ENCODE data around the gene BIN1. TPM values are rescaled to one million over a fixed set of nuclear protein-coding genes. Genes with fewer than 3 reads are reported as not detected.

Gene BIN1
- total RNA-seq, 1 donor, result 43.9 TPM

DNA sequence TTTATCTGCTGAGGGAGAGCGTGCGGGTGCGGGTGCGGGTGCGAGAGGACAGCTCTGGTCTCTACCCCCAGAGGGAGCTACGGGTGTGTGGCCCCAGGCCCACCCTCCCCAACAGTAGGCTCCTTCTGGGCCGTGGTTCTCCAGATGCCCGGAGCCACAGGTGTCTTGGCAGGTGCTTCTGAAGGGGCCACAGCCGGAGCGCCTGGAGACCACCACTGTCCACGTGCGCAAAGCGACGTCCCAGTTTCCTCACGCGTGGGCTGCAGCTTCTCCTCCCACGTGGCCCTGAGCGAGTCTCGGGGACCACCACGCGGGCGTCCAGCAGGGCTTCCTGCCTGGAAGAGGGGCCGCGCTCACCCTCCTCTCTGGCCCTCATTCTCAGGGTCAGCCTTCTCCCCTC, 90.6 kb downstream of the BIN1 start:
- H3K27me3 ChIP-seq (ENCODE audit: insufficient read depth, low read length), result no peaks in the 10 kb centered on the region
- peaks cover 5% of the 10 kb centered on the region for H3K4me1 ChIP-seq (ENCODE audit: insufficient read depth, low read length)
- no peaks in the 10 kb centered on the region for H3K9me3 ChIP-seq (ENCODE audit: low read depth, low read length)
- no peak overlapping the region for H3K4me3 ChIP-seq (ENCODE audit: low read length)

DNA sequence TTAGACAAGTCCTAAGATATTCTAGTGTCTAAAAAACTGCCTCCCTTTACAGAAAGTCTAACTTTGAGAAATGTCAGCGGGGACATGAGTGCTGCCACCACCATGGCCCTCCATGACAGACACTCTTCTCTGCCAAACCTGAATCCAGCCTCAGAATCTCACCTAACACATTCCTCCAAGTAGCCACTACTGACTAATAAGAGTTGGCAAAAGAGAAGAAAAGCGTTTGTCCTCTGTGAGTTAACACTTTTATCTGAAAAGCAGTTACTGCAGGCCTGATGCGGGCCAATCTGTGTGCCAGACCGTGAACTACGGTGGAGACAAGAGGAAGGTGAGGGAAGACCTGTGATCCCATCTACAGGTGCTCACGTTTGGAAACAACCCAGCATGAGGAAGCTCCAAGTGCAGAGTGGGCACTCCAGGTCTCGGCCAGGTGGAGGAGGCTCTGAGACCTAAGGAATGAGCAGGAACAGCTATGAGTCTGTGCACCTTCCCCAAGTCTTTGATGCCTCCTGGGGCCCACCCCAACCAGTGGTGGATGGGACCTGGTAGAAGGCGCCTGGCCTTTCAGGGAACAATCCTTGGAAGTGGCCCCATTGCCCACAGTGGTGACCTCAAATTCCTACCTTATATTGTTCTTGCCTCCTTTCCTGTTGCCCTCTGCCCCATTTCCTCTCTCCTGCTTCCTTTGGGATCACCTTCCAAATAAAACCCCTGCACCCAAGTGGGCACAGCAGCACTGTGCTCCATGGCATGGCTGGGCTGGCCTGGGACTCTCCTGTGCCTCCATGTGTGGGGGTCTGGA, 91.6 kb downstream of the BIN1 start:
- H3K9me3 ChIP-seq (ENCODE audit: low read depth, low read length), result no peaks in the 10 kb centered on the region
- peaks cover 5% of the 10 kb centered on the region for H3K4me1 ChIP-seq (ENCODE audit: insufficient read depth, low read length)
- H3K4me3 ChIP-seq (ENCODE audit: low read length), result no peak overlapping the region
- peaks cover under 1% of the 10 kb centered on the region for H3K27me3 ChIP-seq (ENCODE audit: insufficient read depth, low read length)

DNA sequence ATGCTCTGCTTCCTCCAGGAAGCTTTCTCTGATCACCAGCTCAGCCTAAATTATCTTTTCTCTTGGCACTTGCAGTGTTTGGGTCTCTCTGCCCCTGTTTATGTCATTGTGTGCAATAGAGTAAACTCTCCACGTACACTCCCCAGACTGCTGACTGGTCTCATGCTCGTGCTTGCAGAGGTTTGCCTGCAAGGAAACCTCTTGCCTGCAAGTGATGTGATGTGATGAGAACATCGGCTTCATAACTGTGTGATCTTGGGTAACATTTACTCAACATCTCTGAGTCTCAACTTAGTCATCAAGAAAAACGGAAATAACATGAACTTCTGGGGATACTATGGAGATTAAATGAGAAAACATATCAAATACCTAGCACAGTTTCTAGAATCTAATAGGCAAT, 92.3 kb downstream of the BIN1 start:
- no peaks in the 10 kb centered on the region for H3K9me3 ChIP-seq (ENCODE audit: low read depth, low read length)
- peaks cover 7% of the 10 kb centered on the region for H3K27me3 ChIP-seq (ENCODE audit: insufficient read depth, low read length)
- H3K4me3 ChIP-seq (ENCODE audit: low read length), result no peak overlapping the region
- peaks cover 5% of the 10 kb centered on the region for H3K4me1 ChIP-seq (ENCODE audit: insufficient read depth, low read length)

DNA sequence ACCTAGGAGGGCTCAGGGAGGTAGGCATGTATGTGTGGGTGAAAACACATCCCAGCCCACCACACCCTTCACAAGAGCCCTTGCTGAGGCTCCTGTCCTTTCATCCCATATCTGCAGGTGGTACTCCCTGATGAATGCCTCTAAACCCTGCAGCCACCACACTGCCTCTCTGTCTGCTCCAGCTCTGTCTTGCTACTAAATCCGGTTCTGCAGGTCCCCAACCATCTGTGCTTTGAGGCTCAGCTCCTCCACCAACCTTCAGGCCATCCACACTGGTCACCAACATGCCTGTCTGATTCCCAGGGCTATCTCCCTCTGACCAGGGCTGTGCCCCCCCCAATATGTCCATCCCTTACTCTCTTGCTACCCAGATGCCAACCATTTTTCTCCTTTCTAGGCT, 92.7 kb downstream of the BIN1 start:
- Histone ChIP-seq H3K27me3 (ENCODE audit: insufficient read depth, low read length) (peaks cover 7% of the 10 kb centered on the region), H3K4me3 (ENCODE audit: low read length) (no peak overlapping the region), H3K4me1 (ENCODE audit: insufficient read depth, low read length) (peaks cover 5% of the 10 kb centered on the region), H3K9me3 (ENCODE audit: low read depth, low read length) (no peaks in the 10 kb centered on the region)

DNA sequence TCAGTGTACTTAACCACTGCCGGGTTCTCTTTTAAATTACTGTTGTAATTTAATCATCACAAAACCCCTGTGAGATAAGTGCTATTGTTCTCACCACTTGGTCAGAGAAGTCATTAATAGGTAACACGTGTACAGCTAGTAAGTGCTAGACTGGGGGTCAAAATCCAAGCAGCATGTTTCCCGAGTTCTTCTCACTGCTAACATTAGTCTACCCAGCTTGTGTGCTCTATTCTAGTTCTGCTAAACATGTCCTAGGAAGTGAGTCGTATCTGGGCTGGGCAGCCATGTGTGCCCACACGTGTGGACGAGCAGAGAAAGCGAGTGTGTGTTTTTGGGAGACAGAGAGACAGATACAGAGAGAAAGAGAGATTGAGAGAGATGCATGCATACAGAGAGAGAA, 94.1 kb downstream of the BIN1 start:
- Histone ChIP-seq H3K27me3 (ENCODE audit: insufficient read depth, low read length) (peaks cover 7% of the 10 kb centered on the region), H3K4me1 (ENCODE audit: insufficient read depth, low read length) (peaks cover 5% of the 10 kb centered on the region), H3K4me3 (ENCODE audit: low read length) (no peak overlapping the region), H3K9me3 (ENCODE audit: low read depth, low read length) (no peaks in the 10 kb centered on the region)

DNA sequence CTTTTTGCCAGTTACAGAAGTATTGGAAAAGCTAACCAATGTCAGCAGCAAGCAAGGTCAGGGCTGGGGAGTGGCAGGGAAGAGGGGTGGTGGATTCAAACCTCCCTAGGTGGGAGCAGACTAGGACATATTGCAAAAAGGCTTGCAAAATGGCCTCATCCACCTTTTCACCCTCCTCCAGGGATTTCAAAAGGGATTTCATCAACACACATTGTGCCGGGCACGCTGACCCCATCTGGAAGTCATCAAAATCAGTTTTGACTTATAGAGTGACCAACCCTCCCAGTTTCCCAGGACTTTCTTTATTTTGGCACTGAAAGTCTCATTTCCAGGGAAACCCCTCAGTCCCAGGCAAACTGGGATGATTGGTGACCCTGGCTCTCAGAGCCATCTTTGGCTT, 94.7 kb downstream of the BIN1 start:
- peaks cover 7% of the 10 kb centered on the region for H3K27me3 ChIP-seq (ENCODE audit: insufficient read depth, low read length)
- peaks cover 5% of the 10 kb centered on the region for H3K4me1 ChIP-seq (ENCODE audit: insufficient read depth, low read length)
- H3K4me3 ChIP-seq (ENCODE audit: low read length), result no peak overlapping the region
- no peaks in the 10 kb centered on the region for H3K9me3 ChIP-seq (ENCODE audit: low read depth, low read length)

DNA sequence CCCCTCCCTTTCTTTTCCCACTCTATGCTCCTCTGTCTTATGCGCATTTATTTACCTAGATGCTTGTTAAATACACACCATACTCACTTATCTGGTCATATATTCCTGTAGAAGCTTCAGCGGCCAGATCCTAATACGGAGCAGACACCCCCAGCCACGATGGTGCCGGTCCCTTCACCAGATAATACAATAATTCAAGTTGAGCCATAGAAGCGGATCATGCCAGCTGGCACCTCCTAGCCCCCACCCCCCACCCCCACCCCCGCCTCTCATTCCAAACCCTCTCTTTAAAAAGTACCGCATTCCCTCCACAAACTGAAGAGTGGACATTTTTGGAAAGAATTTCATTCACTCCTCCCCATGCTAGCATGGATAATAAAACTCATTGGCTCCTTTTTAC, 95.2 kb downstream of the BIN1 start:
- no peak overlapping the region for H3K4me3 ChIP-seq (ENCODE audit: low read length)
- peaks cover 7% of the 10 kb centered on the region for H3K27me3 ChIP-seq (ENCODE audit: insufficient read depth, low read length)
- H3K4me1 ChIP-seq (ENCODE audit: insufficient read depth, low read length), result peaks cover 5% of the 10 kb centered on the region
- H3K9me3 ChIP-seq (ENCODE audit: low read depth, low read length), result no peaks in the 10 kb centered on the region

DNA sequence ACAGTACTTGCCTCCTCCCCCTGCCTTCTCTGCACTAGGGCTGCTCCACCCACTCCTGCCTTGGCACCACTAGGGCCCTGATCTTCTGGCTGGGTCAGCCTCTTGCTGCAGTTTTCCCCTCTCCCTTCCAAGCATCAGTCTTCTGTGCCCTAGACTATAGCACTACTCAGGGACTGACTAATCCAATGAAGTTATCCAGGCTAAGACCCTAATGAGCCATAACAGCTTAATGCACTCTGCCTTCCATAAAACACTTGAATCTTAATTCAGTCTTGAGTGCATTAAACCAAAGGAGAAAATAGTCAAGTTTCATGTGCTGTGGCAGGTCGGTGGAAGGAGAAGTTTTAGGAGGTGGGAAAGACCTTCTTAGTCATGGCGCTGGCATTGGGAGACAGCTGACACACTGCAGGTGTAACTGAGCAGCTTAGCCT, 95.7 kb downstream of the BIN1 start:
- H3K4me1 ChIP-seq (ENCODE audit: insufficient read depth, low read length), result peaks cover 5% of the 10 kb centered on the region
- H3K9me3 ChIP-seq (ENCODE audit: low read depth, low read length), result no peaks in the 10 kb centered on the region
- H3K4me3 ChIP-seq (ENCODE audit: low read length), result no peak overlapping the region
- peaks cover 7% of the 10 kb centered on the region for H3K27me3 ChIP-seq (ENCODE audit: insufficient read depth, low read length)

DNA sequence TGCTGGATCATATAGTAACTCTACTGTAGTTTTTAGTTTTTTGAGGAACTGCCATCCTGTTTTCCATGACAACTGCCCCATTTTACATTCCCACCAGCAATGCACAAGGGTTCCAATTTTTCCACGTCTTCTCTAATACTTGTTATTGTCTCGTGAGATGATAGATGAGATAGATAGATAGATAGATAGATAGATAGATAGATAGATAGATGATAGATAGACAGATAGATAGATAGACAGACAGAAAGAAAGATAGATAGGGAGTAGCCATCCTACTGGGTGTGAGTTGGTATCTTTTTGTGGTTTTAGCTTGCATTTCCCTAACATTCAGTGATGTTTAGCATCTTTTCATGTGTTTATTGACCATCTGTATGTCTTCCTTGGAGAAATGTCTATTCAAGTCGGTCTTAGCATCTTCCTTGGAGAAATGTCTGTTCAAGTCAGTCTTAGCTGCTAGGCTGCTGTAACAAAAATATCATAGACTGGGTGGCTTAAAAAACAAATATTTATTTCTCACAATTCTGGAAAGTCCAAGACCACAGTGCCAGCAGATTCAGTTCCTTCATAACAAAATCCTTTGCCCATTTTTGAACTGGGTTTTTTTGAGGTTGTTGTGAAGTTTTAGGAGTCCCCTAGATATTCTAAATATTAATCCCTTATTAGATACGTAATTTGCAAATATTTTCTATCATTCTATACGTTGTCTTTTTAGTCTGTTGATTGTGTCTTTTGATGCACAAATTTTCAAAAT, 98.5 kb downstream of the BIN1 start:
- Histone ChIP-seq H3K4me1 (ENCODE audit: insufficient read depth, low read length) (no peaks in the 10 kb centered on the region), H3K27me3 (ENCODE audit: insufficient read depth, low read length) (peaks cover 7% of the 10 kb centered on the region), H3K4me3 (ENCODE audit: low read length) (no peak overlapping the region), H3K9me3 (ENCODE audit: low read depth, low read length) (no peaks in the 10 kb centered on the region)

DNA sequence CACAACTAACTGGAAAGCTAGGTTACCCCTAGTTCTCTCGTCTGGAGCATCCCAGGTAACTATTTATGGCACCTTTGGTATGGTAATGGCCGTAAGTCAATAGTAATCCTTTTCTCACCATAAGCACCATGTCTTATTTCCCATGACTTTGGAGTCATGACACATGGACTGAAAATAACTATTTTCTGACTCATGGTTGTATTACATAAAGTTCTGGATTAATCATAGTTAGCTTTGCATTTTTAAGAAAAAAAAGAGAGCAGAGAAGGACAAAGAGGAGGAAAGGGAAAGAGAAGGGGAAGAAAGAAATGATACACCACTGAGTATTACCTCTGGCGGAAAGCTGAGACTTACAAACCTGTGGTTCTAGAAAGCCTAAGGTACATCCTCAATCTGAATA, 99.3 kb downstream of the BIN1 start:
- H3K4me1 ChIP-seq (ENCODE audit: insufficient read depth, low read length), result no peaks in the 10 kb centered on the region
- H3K9me3 ChIP-seq (ENCODE audit: low read depth, low read length), result no peaks in the 10 kb centered on the region
- H3K4me3 ChIP-seq (ENCODE audit: low read length), result no peak overlapping the region

DNA sequence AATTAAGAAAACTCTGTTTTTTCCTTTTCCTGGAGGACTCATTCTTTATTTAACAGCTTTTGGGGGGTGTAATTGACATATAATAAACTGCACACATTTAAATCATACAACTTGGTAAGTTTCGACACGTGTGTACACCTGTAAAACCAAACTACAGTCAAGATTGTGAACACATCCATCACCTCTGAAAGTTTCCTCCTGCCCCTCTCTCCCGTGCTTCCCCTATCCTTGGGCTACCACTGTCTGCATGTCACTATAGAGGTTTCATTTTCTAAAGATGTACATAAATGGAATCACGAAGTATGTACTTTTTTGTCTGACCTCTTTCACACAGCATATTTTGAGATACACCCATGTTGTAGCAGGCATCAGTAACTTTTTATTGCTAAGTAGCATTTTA, 100.0 kb downstream of the BIN1 start:
- H3K4me3 ChIP-seq (ENCODE audit: low read length), result no peak overlapping the region
- no peaks in the 10 kb centered on the region for H3K9me3 ChIP-seq (ENCODE audit: low read depth, low read length)
- no peaks in the 10 kb centered on the region for H3K4me1 ChIP-seq (ENCODE audit: insufficient read depth, low read length)
- H3K27me3 ChIP-seq (ENCODE audit: insufficient read depth, low read length), result peaks cover 7% of the 10 kb centered on the region

More for the DNA sequence above, 99.3 kb downstream of the BIN1 start:
- peaks cover 7% of the 10 kb centered on the region for H3K27me3 ChIP-seq (ENCODE audit: insufficient read depth, low read length)

DNA sequence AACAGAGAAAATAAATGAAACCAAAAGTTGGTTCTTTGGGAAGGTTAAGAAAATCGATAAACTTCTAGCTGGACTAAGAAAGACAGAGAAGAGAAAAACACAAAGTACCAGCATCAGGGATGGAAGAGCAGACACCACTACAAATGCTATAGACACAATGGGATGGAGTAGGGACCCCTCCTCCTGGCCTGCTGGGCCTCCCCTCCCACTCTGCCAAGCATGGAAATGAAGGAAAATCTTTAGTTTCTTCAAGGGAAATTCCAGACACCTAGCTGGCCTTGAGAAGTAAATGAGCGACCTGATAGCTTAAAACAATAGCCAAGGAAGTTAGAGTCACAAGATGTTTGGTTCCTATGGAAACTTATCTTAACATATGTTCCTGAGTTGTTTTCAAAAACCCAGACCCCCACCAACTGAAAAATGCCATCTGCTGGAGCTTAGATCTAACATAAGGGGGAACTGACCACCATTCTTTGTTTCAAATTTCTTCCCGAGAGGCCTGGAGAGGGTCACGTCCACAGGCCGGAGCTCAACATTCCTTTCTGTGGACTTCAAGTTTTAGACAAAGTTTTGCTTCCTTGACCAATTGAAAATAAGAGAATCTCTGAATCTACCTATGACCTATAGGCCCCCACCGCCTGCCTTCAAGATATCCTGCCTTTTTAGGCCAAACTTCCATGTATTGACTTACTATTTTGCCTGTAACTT, 101.9 kb downstream of the BIN1 start:
- no peaks in the 10 kb centered on the region for H3K9me3 ChIP-seq (ENCODE audit: low read depth, low read length)
- H3K27me3 ChIP-seq (ENCODE audit: insufficient read depth, low read length), result peaks cover 4% of the 10 kb centered on the region
- H3K4me3 ChIP-seq (ENCODE audit: low read length), result no peak overlapping the region
- H3K4me1 ChIP-seq (ENCODE audit: insufficient read depth, low read length), result no peaks in the 10 kb centered on the region

DNA sequence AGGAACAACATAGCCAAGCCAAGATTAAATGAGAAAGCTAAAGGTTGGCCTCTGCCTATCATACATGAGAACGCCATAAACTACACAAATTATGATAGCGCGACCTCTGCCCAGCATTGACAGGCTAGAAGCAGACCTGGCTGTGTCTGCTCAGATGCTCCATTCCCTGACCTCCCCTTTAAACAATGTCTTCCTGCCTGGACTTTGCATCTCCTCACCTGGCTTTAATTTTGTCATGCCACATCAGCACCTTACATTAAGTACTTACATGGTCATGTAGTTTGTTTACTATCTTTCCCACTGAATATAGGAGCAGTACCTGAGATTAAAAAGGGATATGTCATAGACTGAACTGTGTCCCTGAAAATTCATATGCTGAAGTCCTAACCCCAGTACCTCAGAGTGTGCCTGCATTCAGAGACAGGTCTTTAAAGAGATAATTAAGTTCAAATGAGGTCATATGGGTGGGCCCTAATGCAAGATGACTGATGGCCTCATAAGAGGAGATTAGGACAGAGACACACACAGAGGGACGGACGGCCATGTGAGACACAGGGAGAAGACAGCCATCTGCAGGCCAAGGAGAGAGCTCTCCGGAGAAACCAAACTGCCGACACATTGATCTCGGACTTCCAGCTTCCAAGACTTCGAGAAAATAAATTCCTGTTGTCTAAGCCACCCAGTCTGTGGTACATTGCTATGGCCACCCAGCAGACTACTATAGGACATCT, 103.7 kb downstream of the BIN1 start:
- no peaks in the 10 kb centered on the region for H3K9me3 ChIP-seq (ENCODE audit: low read depth, low read length)
- no peaks in the 10 kb centered on the region for H3K27me3 ChIP-seq (ENCODE audit: insufficient read depth, low read length)
- H3K4me3 ChIP-seq (ENCODE audit: low read length), result no peak overlapping the region
- H3K4me1 ChIP-seq (ENCODE audit: insufficient read depth, low read length), result no peaks in the 10 kb centered on the region

DNA sequence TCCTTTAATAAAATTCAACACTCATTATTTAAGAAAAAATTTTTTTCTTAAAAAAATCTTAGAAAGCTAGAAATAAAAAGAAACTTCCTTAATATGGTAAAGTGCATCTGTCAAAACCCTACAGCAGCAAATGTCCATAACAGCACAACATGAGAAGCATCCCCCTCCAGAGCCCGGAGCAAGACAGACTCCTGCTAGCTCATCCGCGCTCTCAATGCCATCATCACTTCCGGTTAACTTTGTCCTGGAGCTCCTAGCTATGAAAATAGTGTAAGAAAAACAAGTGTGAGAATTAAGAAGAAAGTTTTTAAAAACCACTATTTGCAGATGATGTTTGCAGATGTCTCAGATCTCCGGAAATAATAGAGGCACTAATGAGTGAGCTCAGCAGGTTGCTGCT, 105.2 kb downstream of the BIN1 start:
- no peaks in the 10 kb centered on the region for H3K27me3 ChIP-seq (ENCODE audit: insufficient read depth, low read length)
- no peak overlapping the region for H3K4me3 ChIP-seq (ENCODE audit: low read length)
- no peaks in the 10 kb centered on the region for H3K9me3 ChIP-seq (ENCODE audit: low read depth, low read length)
- no peaks in the 10 kb centered on the region for H3K4me1 ChIP-seq (ENCODE audit: insufficient read depth, low read length)

DNA sequence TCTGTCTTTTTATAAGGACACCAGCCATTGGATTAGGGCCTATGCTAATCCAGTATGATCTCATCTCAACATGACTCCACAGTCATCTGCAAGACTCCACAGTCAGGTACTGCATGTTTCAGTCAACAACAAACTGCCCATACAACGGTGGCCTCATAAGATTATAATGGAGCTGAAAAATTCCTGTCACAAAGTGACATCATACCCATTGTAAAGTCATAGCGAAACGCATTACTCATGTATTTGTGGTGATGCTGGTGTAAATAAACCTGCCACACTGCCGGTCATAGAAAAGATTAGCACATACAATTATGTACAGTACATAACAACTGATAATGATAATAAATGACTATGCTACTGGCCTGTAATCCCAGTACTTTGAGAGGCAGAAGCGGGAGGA, 106.0 kb downstream of the BIN1 start:
- Histone ChIP-seq H3K4me3 (ENCODE audit: low read length) (no peak overlapping the region), H3K9me3 (ENCODE audit: low read depth, low read length) (no peaks in the 10 kb centered on the region), H3K4me1 (ENCODE audit: insufficient read depth, low read length) (no peaks in the 10 kb centered on the region), H3K27me3 (ENCODE audit: insufficient read depth, low read length) (no peaks in the 10 kb centered on the region)

Data from mononuclear cell (primary cell).